ENCODE results near the gene SLC13A1. TPM values are rescaled to one million over a fixed set of nuclear protein-coding genes. Genes with fewer than 3 reads are reported as not detected.
A peak's percentile ranks its signal among the peaks of the same experiment; 100 is the strongest.
"Not testable (repeated sequence)": the region's sequence is repeated elsewhere in the genome, so short reads cannot be mapped to it uniquely, and the experiment has no call there.

Gene SLC13A1
- polyA plus RNA-seq, 2 of the 4 experiments (the other 2 are of a cell fraction): not detected

DNA sequence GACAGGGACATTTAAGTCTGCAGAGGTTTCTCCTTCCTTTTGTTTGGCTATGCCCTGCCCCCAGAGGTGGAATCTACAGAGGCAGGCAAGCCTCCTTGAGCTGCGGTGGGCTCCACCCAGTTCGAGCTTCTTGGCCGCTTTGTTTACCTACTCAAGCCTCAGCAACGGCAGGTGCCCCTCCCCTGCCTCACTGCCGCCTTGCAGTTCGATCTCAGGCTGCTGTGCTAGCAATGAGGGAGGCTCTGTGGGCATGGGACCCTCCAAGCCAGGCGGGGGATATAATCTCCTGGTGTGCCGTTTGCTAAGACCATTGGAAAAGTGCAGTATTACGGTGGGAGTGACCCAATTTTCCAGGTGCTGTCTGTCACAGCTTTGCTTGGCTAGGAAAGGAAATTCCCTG is 114.9 kb downstream of the SLC13A1 start:
- POLR2A ChIA-PET; H3K9me3 ChIP-seq; H3K4me2 ChIP-seq; H3K4me1 ChIP-seq; H3K27ac ChIP-seq; ATAC-seq; FAIRE-seq; DNase-seq (ENCODE audit: low read depth in 1 of 2, low spot score in 1 of 2); H3K4me3 ChIP-seq; CTCF ChIA-PET: not testable (repeated sequence)
- WGBS (ENCODE audit: missing lambda C conversion rate): 10% methylated on average over 3 of the region's 9 CpGs

DNA sequence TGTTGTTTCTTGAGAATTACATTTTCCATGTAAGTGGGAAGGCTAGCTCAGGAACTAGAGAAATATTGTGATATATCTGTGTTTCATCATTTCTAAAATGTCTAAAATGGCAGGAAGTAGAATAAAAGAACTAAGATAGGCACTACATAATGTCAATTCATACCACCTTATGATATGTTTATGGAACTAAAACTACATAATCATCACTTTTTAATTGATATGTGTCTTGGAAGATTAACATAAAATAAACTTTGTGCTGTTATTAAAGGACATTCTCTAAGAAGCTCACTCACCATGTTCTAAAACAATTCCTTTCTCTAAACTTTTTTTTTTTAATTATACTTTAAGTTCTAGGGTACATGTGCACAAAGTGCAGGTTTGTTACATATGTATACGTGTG is 120.7 kb downstream of the SLC13A1 start:
- Histone ChIP-seq H3K27ac (no peak overlapping the region), H3K4me3 (no peak overlapping the region), H3K9me3 (no peaks in the 10 kb centered on the region), H3K4me1 (no peaks in the 10 kb centered on the region), H3K4me2 (no peak overlapping the region)
- POLR2A ChIA-PET: no interaction called here
- WGBS (ENCODE audit: missing lambda C conversion rate): 6% methylated on average over 1 of the region's 1 CpG
- no peak for FAIRE-seq
- no peak for DNase-seq (ENCODE audit: low read depth in 1 of 2, low spot score in 1 of 2)
- ATAC-seq: no peak
- no peak for TF ChIP-seq RAD21 (conservative IDR thresholded peaks at IDR 0.05 in 1 of 2, IDR thresholded peaks at IDR 0.05 in 1 of 2)
- no peak for TF ChIP-seq NFE2L2 (conservative IDR thresholded peaks at IDR 0.05; ENCODE audit: low read length)
- no peak for TF ChIP-seq NPAS2 (CRISPR knock-in tag; IDR thresholded peaks at IDR 0.05; ENCODE audit: borderline replicate concordance)
- peak; percentile 55 for TF ChIP-seq MAFK (IDR thresholded peaks at IDR 0.05; ENCODE audit: partially characterized antibody)
- no peak for TF ChIP-seq EHMT2 (IDR thresholded peaks at IDR 0.05; ENCODE audit: low read depth)
- CTCF ChIA-PET: no interaction called here

DNA sequence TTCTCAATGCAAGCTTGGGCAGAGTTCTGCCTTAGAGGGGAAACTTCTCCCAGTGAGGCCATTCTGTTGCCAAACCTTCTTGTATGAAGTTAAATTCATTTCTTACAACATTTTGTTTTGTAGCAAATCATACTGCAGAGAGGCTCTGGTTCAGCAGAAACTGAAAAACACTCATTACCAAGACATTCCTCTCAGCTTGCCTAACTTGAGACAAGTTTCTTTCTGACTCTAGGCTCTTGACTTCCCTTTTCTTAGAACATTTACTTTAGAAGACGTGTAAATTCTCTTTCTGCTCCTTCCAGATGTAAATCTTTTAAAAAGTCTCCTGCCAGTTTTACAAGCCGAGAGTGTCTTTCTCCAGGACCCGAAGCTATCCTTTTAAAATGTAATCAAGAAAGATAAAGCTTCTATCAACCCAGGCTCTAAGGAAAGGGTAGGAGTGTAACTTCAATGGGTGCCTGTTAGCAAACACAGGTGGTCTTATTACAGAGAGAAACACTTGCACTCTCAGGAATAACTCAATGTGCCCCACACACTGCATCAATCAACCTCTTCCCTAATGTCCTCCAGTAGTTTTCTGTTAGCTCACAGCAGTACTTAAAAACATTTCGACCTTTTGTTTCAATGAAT is 123.8 kb downstream of the SLC13A1 start:
- TF ChIP-seq SREBF2 (IDR thresholded peaks at IDR 0.05) (no peak), CHD4 (IDR thresholded peaks at IDR 0.05; ENCODE audit: borderline replicate concordance) (no peak), CBX8 (IDR thresholded peaks at IDR 0.05) (no peak), FOXS1 (CRISPR knock-in tag; IDR thresholded peaks at IDR 0.05) (no peak), HEYL (CRISPR knock-in tag; IDR thresholded peaks at IDR 0.05) (no peak)
- TF ChIP-seq, protein P1, sequence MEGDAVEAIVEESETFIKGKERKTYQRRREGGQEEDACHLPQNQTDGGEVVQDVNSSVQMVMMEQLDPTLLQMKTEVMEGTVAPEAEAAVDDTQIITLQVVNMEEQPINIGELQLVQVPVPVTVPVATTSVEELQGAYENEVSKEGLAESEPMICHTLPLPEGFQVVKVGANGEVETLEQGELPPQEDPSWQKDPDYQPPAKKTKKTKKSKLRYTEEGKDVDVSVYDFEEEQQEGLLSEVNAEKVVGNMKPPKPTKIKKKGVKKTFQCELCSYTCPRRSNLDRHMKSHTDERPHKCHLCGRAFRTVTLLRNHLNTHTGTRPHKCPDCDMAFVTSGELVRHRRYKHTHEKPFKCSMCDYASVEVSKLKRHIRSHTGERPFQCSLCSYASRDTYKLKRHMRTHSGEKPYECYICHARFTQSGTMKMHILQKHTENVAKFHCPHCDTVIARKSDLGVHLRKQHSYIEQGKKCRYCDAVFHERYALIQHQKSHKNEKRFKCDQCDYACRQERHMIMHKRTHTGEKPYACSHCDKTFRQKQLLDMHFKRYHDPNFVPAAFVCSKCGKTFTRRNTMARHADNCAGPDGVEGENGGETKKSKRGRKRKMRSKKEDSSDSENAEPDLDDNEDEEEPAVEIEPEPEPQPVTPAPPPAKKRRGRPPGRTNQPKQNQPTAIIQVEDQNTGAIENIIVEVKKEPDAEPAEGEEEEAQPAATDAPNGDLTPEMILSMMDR (IDR thresholded peaks at IDR 0.05): no peak
- TF ChIP-seq, protein P2, sequence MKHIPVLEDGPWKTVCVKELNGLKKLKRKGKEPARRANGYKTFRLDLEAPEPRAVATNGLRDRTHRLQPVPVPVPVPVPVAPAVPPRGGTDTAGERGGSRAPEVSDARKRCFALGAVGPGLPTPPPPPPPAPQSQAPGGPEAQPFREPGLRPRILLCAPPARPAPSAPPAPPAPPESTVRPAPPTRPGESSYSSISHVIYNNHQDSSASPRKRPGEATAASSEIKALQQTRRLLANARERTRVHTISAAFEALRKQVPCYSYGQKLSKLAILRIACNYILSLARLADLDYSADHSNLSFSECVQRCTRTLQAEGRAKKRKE (CRISPR knock-in tag; IDR thresholded peaks at IDR 0.05; ENCODE audit: low read depth): no peak
- ATAC-seq (no peak), DNase-seq (ENCODE audit: low read depth in 1 of 2, low spot score in 1 of 2) (no peak), FAIRE-seq (no peak)
- ChIA-PET CTCF (interaction anchor here (1.4 kb wide), 1 partner anchor 373 kb away, joined by 3 read pairs; the partner anchor contains the start of gene RNF148), POLR2A (no interaction called here)
- no peaks in the 10 kb centered on the region for H3K9me3 ChIP-seq
- H3K4me3 ChIP-seq: no peak overlapping the region
- H3K4me1 ChIP-seq: no peaks in the 10 kb centered on the region
- no peak overlapping the region for H3K4me2 ChIP-seq
- no peak overlapping the region for H3K27ac ChIP-seq
- 1% methylated on average over 4 of the region's 4 CpGs for WGBS (ENCODE audit: missing lambda C conversion rate)

DNA sequence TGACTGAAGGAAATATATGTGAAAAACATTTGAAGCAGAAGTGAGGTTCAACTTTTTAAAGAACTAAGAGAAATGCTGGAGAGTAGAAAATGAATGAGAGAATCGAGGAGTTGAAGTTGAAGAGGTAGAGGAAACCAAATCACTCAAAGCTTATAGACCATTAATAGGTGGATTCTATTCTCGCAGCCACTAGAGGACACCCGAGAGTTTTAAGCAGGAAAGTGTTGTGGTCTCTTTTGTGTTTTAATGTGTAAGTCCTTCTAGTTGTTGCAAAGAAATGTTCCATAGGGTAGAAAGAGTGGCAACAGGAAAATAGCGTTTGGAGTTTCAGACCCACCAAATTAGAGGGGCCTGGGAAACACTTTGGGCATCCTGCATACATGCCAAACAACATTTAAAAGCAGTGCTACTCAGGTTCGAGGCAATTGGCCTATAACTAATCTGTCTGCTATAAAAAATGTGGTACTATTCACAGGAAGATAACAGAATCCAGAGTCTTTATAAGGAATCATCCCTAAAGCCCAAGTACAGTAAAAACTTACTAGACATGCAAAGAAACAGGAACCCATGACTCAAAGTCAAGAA is 129.0 kb downstream of the SLC13A1 start:
- no peak overlapping the region for H3K4me2 ChIP-seq
- TF ChIP-seq, protein P3, sequence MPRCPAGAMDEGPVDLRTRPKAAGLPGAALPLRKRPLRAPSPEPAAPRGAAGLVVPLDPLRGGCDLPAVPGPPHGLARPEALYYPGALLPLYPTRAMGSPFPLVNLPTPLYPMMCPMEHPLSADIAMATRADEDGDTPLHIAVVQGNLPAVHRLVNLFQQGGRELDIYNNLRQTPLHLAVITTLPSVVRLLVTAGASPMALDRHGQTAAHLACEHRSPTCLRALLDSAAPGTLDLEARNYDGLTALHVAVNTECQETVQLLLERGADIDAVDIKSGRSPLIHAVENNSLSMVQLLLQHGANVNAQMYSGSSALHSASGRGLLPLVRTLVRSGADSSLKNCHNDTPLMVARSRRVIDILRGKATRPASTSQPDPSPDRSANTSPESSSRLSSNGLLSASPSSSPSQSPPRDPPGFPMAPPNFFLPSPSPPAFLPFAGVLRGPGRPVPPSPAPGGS (IDR thresholded peaks at IDR 0.05): no peak
- TF ChIP-seq, protein P1 (IDR thresholded peaks at IDR 0.05): peak; percentile 37; the same call in 2 of the 3 replicates
- TF ChIP-seq SMC3 (IDR thresholded peaks at IDR 0.05): 0 out of 3 replicates have a peak, but pooled peaks have one; percentile 17
- TF ChIP-seq RAD21 (conservative IDR thresholded peaks at IDR 0.05 in 1 of 2, IDR thresholded peaks at IDR 0.05 in 1 of 2): peak; percentile 19 to 52; a peak in 2 of 5 replicates
- TF ChIP-seq, protein P4, sequence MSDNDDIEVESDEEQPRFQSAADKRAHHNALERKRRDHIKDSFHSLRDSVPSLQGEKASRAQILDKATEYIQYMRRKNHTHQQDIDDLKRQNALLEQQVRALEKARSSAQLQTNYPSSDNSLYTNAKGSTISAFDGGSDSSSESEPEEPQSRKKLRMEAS (IDR thresholded peaks at IDR 0.05): no peak
- FAIRE-seq (no peak), ATAC-seq (peak in 1 of 2 experiments; percentile 55; a peak in 1 of 6 replicates), DNase-seq (ENCODE audit: low read depth in 1 of 2, low spot score in 1 of 2) (peak; percentile 3 to 39)
- CTCF ChIA-PET: interaction anchor here (0.8 to 1.0 kb wide), 2 partner anchors 83 to 296 kb away, joined by 3 read pairs; no protein-coding TSS in a partner anchor
- H3K4me3 ChIP-seq: no peak overlapping the region
- no peaks in the 10 kb centered on the region for H3K4me1 ChIP-seq
- H3K9me3 ChIP-seq: no peaks in the 10 kb centered on the region
- H3K27ac ChIP-seq: no peak overlapping the region
- WGBS (ENCODE audit: missing lambda C conversion rate): under 1% methylated on average over 5 of the region's 5 CpGs
- POLR2A ChIA-PET: no interaction called here
